BLaER1 treated with 17β-estradiol and CSF1 and Interleukin-3, amounts not matched to agents 10 nM and 100 nM (cell line): ENCODE results near the gene PCGF6.
"Not testable (repeated sequence)": the region's sequence is repeated elsewhere in the genome, so short reads cannot be mapped to it uniquely, and the experiment has no call there.

Source experiments
- H3K27ac ChIP-seq, 11 experiments: shearing (Covaris generic); formaldehyde crosslinking; 2 replicates each; pipeline ENCODE4 v1.8.1; 2022
- H3K27me3 ChIP-seq, 11 experiments: shearing (Covaris generic); formaldehyde crosslinking; 2 replicates each; pipeline ENCODE4 v1.8.1; 2022
- H3K36me3 ChIP-seq, 11 experiments: shearing (Covaris generic); formaldehyde crosslinking; 2 replicates each; pipeline ENCODE4 v1.8.1; 2022
- H3K4me1 ChIP-seq, 10 experiments: shearing (Covaris generic); formaldehyde crosslinking; 2 replicates each; pipeline ENCODE4 v1.8.1; 2022
- H3K4me2 ChIP-seq, 11 experiments: shearing (Covaris generic); formaldehyde crosslinking; 2 replicates each; pipeline ENCODE4 v1.8.1; 2022
- H3K4me3 ChIP-seq, 10 experiments: shearing (Covaris generic); formaldehyde crosslinking; 2 replicates each; pipeline ENCODE4 v1.8.1; 2022
- H3K9ac ChIP-seq, 11 experiments: shearing (Covaris generic); formaldehyde crosslinking; 2 replicates each; pipeline ENCODE4 v1.8.1; 2022
- H3K9me3 ChIP-seq, 11 experiments: shearing (Covaris generic); formaldehyde crosslinking; replicated peaks in 1 of 11; 2 replicates each; pipeline ENCODE4 v1.8.1; 2022
- H4K20me1 ChIP-seq, 11 experiments: shearing (Covaris generic); formaldehyde crosslinking; 2 replicates each; pipeline ENCODE4 v1.8.1; 2022
- Cebpa-rat ChIP-seq, 11 experiments: shearing (Covaris generic); IDR thresholded peaks; 2 replicates each; pipeline ENCODE4 v1.8.1; 2022

Gene PCGF6

DNA sequence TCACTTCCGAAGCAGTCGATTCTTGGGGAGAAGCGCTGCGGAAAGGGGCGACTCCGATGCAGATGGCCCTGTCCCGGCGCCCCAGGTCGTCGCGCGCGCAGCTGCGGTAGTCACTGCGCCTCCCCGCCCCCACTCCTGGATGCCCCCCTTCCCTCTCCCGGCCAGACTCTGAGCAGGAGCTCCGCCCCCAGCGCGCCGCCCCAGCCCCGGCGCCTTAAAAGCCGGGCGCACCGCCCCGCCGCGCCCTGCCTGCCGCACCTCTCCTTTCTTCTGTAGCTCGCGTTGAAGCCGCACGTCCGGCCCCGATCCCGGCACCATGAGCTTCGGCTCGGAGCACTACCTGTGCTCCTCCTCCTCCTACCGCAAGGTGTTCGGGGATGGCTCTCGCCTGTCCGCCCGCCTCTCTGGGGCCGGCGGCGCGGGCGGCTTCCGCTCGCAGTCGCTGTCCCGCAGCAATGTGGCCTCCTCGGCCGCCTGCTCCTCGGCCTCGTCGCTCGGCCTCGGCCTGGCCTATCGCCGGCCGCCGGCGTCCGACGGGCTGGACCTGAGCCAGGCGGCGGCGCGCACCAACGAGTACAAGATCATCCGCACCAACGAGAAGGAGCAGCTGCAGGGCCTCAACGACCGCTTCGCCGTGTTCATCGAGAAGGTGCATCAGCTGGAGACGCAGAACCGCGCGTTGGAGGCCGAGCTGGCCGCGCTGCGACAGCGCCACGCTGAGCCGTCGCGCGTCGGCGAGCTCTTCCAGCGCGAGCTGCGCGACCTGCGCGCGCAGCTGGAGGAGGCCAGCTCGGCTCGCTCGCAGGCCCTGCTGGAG lies 73.8 kb downstream of the PCGF6 start, which contains the start of gene INA:
Gene INA (plus strand): TSS at position 243 of the 817 bp plus-strand sequence. CDS start 74 bp downstream, at position 317.
- Histone ChIP-seq H3K36me3 (no peaks in the 10 kb centered on the region), H3K27me3 (peaks cover 47 to 64% (median 54%) of the 10 kb centered on the region in 11 experiments), H3K27ac (no peak within 1 kb of the TSS; a peak in 1 of 22 replicates), H4K20me1 (peaks cover 0 to 32% (median 14%) of the 10 kb centered on the region in 11 experiments; a peak in 11 of 22 replicates), H3K9ac (peak within 1 kb of the TSS in 6 of 11 experiments; percentile 10 to 57 (median 52); a peak in 5 of 22 replicates), H3K4me2 (peak within 1 kb of the TSS; percentile 89 to 99 (median 97)), H3K9me3 (peaks cover 7 to 19% (median 14%) of the 10 kb centered on the region in 11 experiments), H3K4me3 (peak within 1 kb of the TSS; percentile 46 to 71 (median 63)), H3K4me1 (peaks cover 19 to 33% (median 21%) of the 10 kb centered on the region in 10 experiments)
- TF ChIP-seq Cebpa-rat (IDR thresholded peaks at IDR 0.05), result no peak

DNA sequence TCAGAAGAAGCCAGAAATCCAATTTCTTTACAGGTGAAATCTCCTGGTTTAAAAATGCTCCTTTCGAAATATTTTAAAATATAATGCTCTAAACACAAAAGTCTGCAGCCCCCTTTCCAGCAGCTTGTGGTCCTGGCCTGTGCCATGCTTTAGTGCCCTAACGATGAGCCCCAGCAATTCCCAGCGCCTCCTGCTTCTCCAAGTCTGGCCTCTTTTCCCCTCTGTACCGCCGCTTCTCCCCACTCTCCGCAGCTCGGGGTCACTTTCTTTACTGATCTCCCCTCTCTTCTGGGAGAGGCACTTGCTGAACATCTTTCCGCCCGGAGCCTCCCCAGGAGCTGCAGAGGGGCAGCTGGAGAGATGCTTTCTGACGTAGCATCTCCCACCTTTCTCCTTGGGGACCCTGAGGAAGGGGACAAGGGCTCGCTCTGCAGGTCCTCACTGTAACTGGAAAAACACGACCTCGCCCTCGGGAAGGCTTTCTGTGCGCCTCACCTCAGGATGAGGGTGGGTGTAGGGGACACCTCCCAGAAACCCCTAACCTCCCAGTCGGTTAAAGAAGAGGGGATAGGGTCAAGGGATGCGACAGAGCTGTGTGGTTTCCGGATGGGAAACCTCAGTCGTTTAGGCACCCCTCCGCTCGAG lies 74.6 kb downstream of the PCGF6 start:
- Histone ChIP-seq H3K27ac (no peak overlapping the region), H4K20me1 (peaks cover 0 to 32% (median 14%) of the 10 kb centered on the region in 11 experiments; a peak in 11 of 22 replicates), H3K4me1 (peaks cover 19 to 33% (median 21%) of the 10 kb centered on the region in 10 experiments), H3K9ac (peak overlapping the region in 2 of 11 experiments; percentile 10 to 23; a peak in 1 of 22 replicates), H3K9me3 (peaks cover 7 to 19% (median 14%) of the 10 kb centered on the region in 11 experiments), H3K4me3 (peak overlapping the region; percentile 46 to 71 (median 63)), H3K4me2 (peak overlapping the region; percentile 89 to 99 (median 97)), H3K27me3 (peaks cover 47 to 64% (median 54%) of the 10 kb centered on the region in 11 experiments), H3K36me3 (no peaks in the 10 kb centered on the region)
- TF ChIP-seq Cebpa-rat (IDR thresholded peaks at IDR 0.05), result no peak

DNA sequence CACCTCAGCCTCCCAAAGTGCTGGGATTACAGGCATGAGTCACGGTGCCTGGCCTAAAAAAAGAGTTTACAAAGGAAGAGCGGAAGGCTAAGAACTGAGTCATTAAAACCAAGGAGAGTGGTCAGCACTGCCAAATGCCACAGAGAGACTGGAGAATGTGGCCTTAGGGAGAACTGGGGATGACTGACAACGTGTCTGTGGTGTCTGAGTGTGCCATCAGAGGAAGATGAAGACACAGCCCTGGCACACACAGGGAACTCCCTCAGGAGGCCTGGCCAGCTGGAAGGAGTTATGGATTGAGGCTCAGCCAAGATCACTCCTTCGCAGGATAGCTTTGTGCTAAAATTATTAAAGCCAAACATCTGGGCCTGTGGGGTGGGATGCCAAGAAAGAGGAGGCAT lies 77.9 kb downstream of the PCGF6 start:
- Histone ChIP-seq H3K36me3 (no peaks in the 10 kb centered on the region), H3K9ac (no peak overlapping the region), H3K4me1 (peaks cover 15 to 32% (median 18%) of the 10 kb centered on the region in 10 experiments), H3K4me3 (no peak overlapping the region), H3K9me3 (peaks cover 5 to 11% (median 7%) of the 10 kb centered on the region in 11 experiments; a peak in 21 of 22 replicates), H3K27ac (no peak overlapping the region), H3K4me2 (peak overlapping the region in 3 of 11 experiments; percentile 49 to 56 (median 54); a peak in 6 of 22 replicates), H3K27me3 (peaks cover 30 to 34% (median 32%) of the 10 kb centered on the region in 11 experiments), H4K20me1 (peaks cover 0 to 29% (median 13%) of the 10 kb centered on the region in 11 experiments; a peak in 11 of 22 replicates)
- TF ChIP-seq Cebpa-rat (IDR thresholded peaks at IDR 0.05), result no peak

GRCh38 chr10:103265717-103266329 lies 85.1 kb downstream of the PCGF6 start:
- no peak overlapping the region for H3K4me3 ChIP-seq
- TF ChIP-seq Cebpa-rat (IDR thresholded peaks at IDR 0.05), result no peak

GRCh38 chr10:103262229-103262628 lies 88.7 kb downstream of the PCGF6 start:
- H4K20me1 ChIP-seq, result no peaks in the 10 kb centered on the region; a peak in 1 of 22 replicates
- TF ChIP-seq Cebpa-rat (IDR thresholded peaks at IDR 0.05), result no peak

More at GRCh38 chr10:103265717-103266329, 85.1 kb downstream of the PCGF6 start:
- Histone ChIP-seq H3K36me3 (no peaks in the 10 kb centered on the region), H4K20me1 (no peaks in the 10 kb centered on the region; a peak in 1 of 22 replicates), H3K4me2 (no peak overlapping the region), H3K27me3 (no peaks in the 10 kb centered on the region), H3K9me3 (peaks cover 4 to 11% (median 5%) of the 10 kb centered on the region in 11 experiments; a peak in 19 of 22 replicates), H3K27ac (no peak overlapping the region), H3K9ac (no peak overlapping the region), H3K4me1 (no peaks in the 10 kb centered on the region)

GRCh38 chr10:103259989-103260388 lies 91.0 kb downstream of the PCGF6 start:
- no peak overlapping the region for H3K4me3 ChIP-seq
- H3K4me1 ChIP-seq, result no peaks in the 10 kb centered on the region
- H3K27me3 ChIP-seq, result no peaks in the 10 kb centered on the region
- H3K9ac ChIP-seq, result no peak overlapping the region
- no peak overlapping the region for H3K27ac ChIP-seq
- H3K9me3 ChIP-seq, result peaks cover 27 to 33% (median 29%) of the 10 kb centered on the region in 11 experiments
- H3K4me2 ChIP-seq, result no peak overlapping the region
- H3K36me3 ChIP-seq, result peaks cover 0 to 6% (median 0%) of the 10 kb centered on the region in 11 experiments; a peak in 1 of 22 replicates
- TF ChIP-seq Cebpa-rat (IDR thresholded peaks at IDR 0.05), result no peak
- no peaks in the 10 kb centered on the region for H4K20me1 ChIP-seq

More at GRCh38 chr10:103262229-103262628, 88.7 kb downstream of the PCGF6 start:
- no peak overlapping the region for H3K27ac ChIP-seq
- H3K27me3 ChIP-seq, result no peaks in the 10 kb centered on the region
- H3K9ac ChIP-seq, result no peak overlapping the region
- no peak overlapping the region for H3K4me3 ChIP-seq
- H3K4me1 ChIP-seq, result no peaks in the 10 kb centered on the region
- H3K36me3 ChIP-seq, result peaks cover 0 to 6% (median 0%) of the 10 kb centered on the region in 11 experiments; a peak in 1 of 22 replicates
- H3K9me3 ChIP-seq, result peaks cover 27 to 33% (median 29%) of the 10 kb centered on the region in 11 experiments
- H3K4me2 ChIP-seq, result no peak overlapping the region

GRCh38 chr10:103258928-103259327 lies 92.0 kb downstream of the PCGF6 start:
- not testable (repeated sequence) for H4K20me1 ChIP-seq, H3K4me3 ChIP-seq, H3K9ac ChIP-seq, H3K4me1 ChIP-seq, H3K27ac ChIP-seq, H3K4me2 ChIP-seq, H3K36me3 ChIP-seq, H3K27me3 ChIP-seq
- peaks cover 27 to 33% (median 29%) of the 10 kb centered on the region in 11 experiments for H3K9me3 ChIP-seq

DNA sequence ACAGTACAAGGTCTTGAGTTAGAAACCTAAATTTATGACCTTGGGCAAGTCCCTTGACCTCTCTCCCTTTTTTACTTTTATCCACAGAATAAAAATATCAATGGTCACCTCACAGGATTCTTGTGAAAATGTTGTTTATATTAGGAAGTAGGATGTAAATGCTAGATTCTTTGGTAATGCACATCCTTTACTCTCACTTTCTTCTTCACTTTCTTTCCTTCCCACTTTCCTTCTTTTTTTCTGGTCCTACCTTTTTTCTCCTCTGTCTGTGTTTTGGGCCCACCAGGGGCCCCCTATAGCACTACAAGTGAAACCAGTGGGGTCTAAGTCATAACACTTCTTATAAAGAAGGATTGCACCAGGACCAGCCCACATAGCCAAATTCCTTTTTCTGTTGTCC lies 93.1 kb downstream of the PCGF6 start:
- no peak overlapping the region for H3K4me2 ChIP-seq
- no peaks in the 10 kb centered on the region for H4K20me1 ChIP-seq
- TF ChIP-seq Cebpa-rat (IDR thresholded peaks at IDR 0.05), result no peak
- no peak overlapping the region for H3K27ac ChIP-seq
- H3K9me3 ChIP-seq, result peaks cover 27 to 33% (median 29%) of the 10 kb centered on the region in 11 experiments
- no peak overlapping the region for H3K9ac ChIP-seq
- peaks cover 0 to 6% (median 0%) of the 10 kb centered on the region in 11 experiments; a peak in 1 of 22 replicates for H3K36me3 ChIP-seq
- H3K4me1 ChIP-seq, result no peaks in the 10 kb centered on the region
- H3K27me3 ChIP-seq, result no peaks in the 10 kb centered on the region
- no peak overlapping the region for H3K4me3 ChIP-seq
